H1 (cell line): Measurements from ENCODE around the gene TTC22. TPM values are rescaled to one million over a fixed set of nuclear protein-coding genes. Genes with fewer than 3 reads are reported as not detected.

Experiments
- CTCF ChIA-PET: fragments of 300-600 bp; sonication (Branson Sonifier 250); formaldehyde crosslinking; loops from one replicate; lab custom pipeline; 2021; ENCODE audit not compliant: partially characterized antibody; lab: Charles Lee
- POLR2A ChIA-PET: fragments of 300-600 bp; sonication (Branson Sonifier 250); formaldehyde crosslinking; loops from one replicate; lab custom pipeline; 2021; ENCODE audit warnings: inconsistent platforms; ENCODE audit not compliant: partially characterized antibody; lab: Charles Lee
- DNase-seq, 2 experiments: peaks; one replicate each; pipeline versions ENCODE4 v3.0.0 to v3.0.0-alpha.2; 2010 to 2022; ENCODE audit warnings: low spot score in 2 of 2, low read depth in 1 of 2, mixed read lengths in 1 of 2
- FAIRE-seq: peaks from 2 replicates; lab custom pipeline; 2011; peaks lifted over from hg19 to GRCh38; lab: Jason Lieb, UNC
- H2AFZ ChIP-seq: 2 replicates; pipeline ENCODE4 v1.8.1; 2012; ENCODE audit warnings: low read length, inconsistent platforms
- H2AK5ac ChIP-seq: 2 replicates; pipeline ENCODE4 v1.6.1; 2013; ENCODE audit warnings: low read depth, low read length
- H2BK120ac ChIP-seq: replicated peaks from 2 replicates; pipeline ENCODE3; 2013; ENCODE audit warnings: low read depth, low read length, inconsistent platforms
- H2BK12ac ChIP-seq: 2 replicates; pipeline ENCODE4 v1.6.1; 2013; ENCODE audit warnings: low read depth, low read length
- H2BK15ac ChIP-seq: 2 replicates; pipeline ENCODE4 v1.6.1; 2013; ENCODE audit warnings: low read length
- H2BK20ac ChIP-seq: 2 replicates; pipeline ENCODE4 v1.6.1; 2013; ENCODE audit warnings: low read length
- H2BK5ac ChIP-seq: 2 replicates; pipeline ENCODE4 v1.6.1; 2013; ENCODE audit warnings: low read depth, low read length
- H3K14ac ChIP-seq: 2 replicates; pipeline ENCODE4 v1.6.1; 2013; ENCODE audit warnings: inconsistent platforms; ENCODE audit not compliant: insufficient read length
- H3K18ac ChIP-seq: 2 replicates; pipeline ENCODE4 v1.6.1; 2013; ENCODE audit warnings: low read length; ENCODE audit errors: extremely low read depth
- H3K23ac ChIP-seq: 2 replicates; pipeline ENCODE4 v1.6.1; 2013; ENCODE audit warnings: inconsistent platforms; ENCODE audit not compliant: insufficient read length
- H3K23me2 ChIP-seq: 2 replicates; pipeline ENCODE4 v1.6.1; 2013; ENCODE audit warnings: low read depth, low read length
- H3K27ac ChIP-seq: 2 replicates; pipeline ENCODE4 v1.6.1; 2011; ENCODE audit warnings: low read depth, low read length, inconsistent platforms
- H3K27me3 ChIP-seq, 4 experiments: replicated peaks in 1 of 4; 1 replicate in 1 of 4; 2 replicates in 3 of 4; pipeline versions ENCODE4 v1.6.1 to v1.8.1; 2011 to 2013; ENCODE audit warnings: low read length in 3 of 4, mild to moderate bottlenecking in 3 of 4, inconsistent platforms in 2 of 4, mixed read lengths in 2 of 4, moderate library complexity in 1 of 4; ENCODE audit not compliant: control insufficient read depth in 3 of 4, insufficient read depth in 3 of 4; ENCODE audit errors: extremely low read depth in 1 of 4
- H3K36me3 ChIP-seq, 4 experiments: 2 replicates each; pipeline versions ENCODE4 v1.6.1 to v1.8.1; 2011 to 2013; ENCODE audit warnings: mild to moderate bottlenecking in 4 of 4, low read length in 3 of 4, moderate library complexity in 2 of 4, control low read depth in 1 of 4, inconsistent platforms in 1 of 4; ENCODE audit not compliant: insufficient read depth in 4 of 4, control insufficient read depth in 2 of 4
- H3K4ac ChIP-seq: replicated peaks from 2 replicates; pipeline ENCODE3; 2013; ENCODE audit warnings: low read length, low read depth, mixed read lengths, inconsistent platforms; ENCODE audit not compliant: insufficient read length
- H3K4me1 ChIP-seq, 4 experiments: replicated peaks in 1 of 4; 1 replicate in 1 of 4; 2 replicates in 3 of 4; pipeline versions ENCODE4 v1.6.1 to v1.8.1; 2011 to 2013; ENCODE audit warnings: low read length in 3 of 4, inconsistent platforms in 2 of 4, mixed read lengths in 1 of 4; ENCODE audit not compliant: insufficient read depth in 4 of 4, control insufficient read depth in 3 of 4
- H3K4me2 ChIP-seq, 2 experiments: 2 replicates each; pipeline versions ENCODE4 v1.6.1 to v1.8.1; 2011 to 2013; ENCODE audit warnings: low read depth in 2 of 2, low read length in 2 of 2, control low read depth in 1 of 2, inconsistent platforms in 1 of 2, mild to moderate bottlenecking in 1 of 2; ENCODE audit not compliant: insufficient read depth in 1 of 2
- H3K4me3 ChIP-seq, 4 experiments: fragments of 200-600, 300-600 bp in 1 of 4; sonication (generic), shearing (Covaris generic), sonication (Bioruptor Twin) in 1 of 4; 2 replicates each; pipeline versions ENCODE4 v1.5.1 to v1.8.1; 2011 to 2016; ENCODE audit warnings: low read length in 4 of 4, low read depth in 3 of 4, control low read depth in 2 of 4, inconsistent platforms in 2 of 4, mild to moderate bottlenecking in 2 of 4, mixed read lengths in 1 of 4, moderate library complexity in 1 of 4; ENCODE audit not compliant: insufficient read depth in 2 of 4; ENCODE audit errors: extremely low read depth in 1 of 4
- H3K56ac ChIP-seq: replicated peaks from 2 replicates; pipeline ENCODE3; 2013; ENCODE audit warnings: low read depth, mild to moderate bottlenecking, mixed read lengths, low read length, inconsistent platforms; ENCODE audit not compliant: insufficient read length
- H3K79me1 ChIP-seq: 2 replicates; pipeline ENCODE4 v1.6.1; 2013; ENCODE audit warnings: low read depth, low read length, control low read depth
- H3K79me2 ChIP-seq, 2 experiments: 2 replicates each; pipeline versions ENCODE4 v1.6.1 to v1.8.1; 2012 to 2013; ENCODE audit warnings: low read length in 2 of 2, mild to moderate bottlenecking in 2 of 2, inconsistent platforms in 1 of 2; ENCODE audit not compliant: insufficient read depth in 2 of 2, control insufficient read depth in 1 of 2
- H3K9ac ChIP-seq, 4 experiments: replicated peaks in 1 of 4; 1 replicate in 1 of 4; 2 replicates in 3 of 4; pipeline versions ENCODE4 v1.6.1 to v1.8.1; 2011 to 2013; ENCODE audit warnings: low read depth in 3 of 4, low read length in 3 of 4, control low read depth in 2 of 4, mild to moderate bottlenecking in 2 of 4, moderate library complexity in 2 of 4, inconsistent platforms in 1 of 4; ENCODE audit errors: extremely low read depth in 1 of 4
- H3K9me3 ChIP-seq, 2 experiments: 2 replicates each; pipeline versions ENCODE4 v1.6.1 to v1.8.1; 2012 to 2013; ENCODE audit warnings: mild to moderate bottlenecking in 2 of 2, moderate library complexity in 2 of 2, control low read depth in 1 of 2, inconsistent platforms in 1 of 2, low read depth in 1 of 2, low read length in 1 of 2, mixed read lengths in 1 of 2; ENCODE audit not compliant: insufficient read depth in 2 of 2
- H4K20me1 ChIP-seq, 2 experiments: replicated peaks in 1 of 2; 2 replicates each; pipeline versions ENCODE3 to v1.8.1; 2011 to 2013; ENCODE audit warnings: inconsistent platforms in 2 of 2, low read length in 2 of 2, mild to moderate bottlenecking in 1 of 2; ENCODE audit not compliant: insufficient read depth in 2 of 2, control insufficient read depth in 1 of 2
- H4K5ac ChIP-seq: 2 replicates; pipeline ENCODE4 v1.6.1; 2013; ENCODE audit warnings: low read length, low read depth, mixed read lengths, inconsistent platforms; ENCODE audit not compliant: insufficient read length
- H4K8ac ChIP-seq: 2 replicates; pipeline ENCODE4 v1.8.0; 2013; ENCODE audit warnings: mild to moderate bottlenecking, moderate library complexity, low read length, inconsistent platforms; ENCODE audit not compliant: insufficient read depth; ENCODE audit errors: extremely low read depth
- H4K91ac ChIP-seq: replicated peaks from 2 replicates; pipeline ENCODE3; 2013; ENCODE audit warnings: low read length, mixed read lengths, inconsistent platforms; ENCODE audit not compliant: insufficient read length
- CBX5 ChIP-seq: fragments of 300-800, 300-1000 bp; sonication (generic); IDR thresholded peaks from 2 replicates; pipeline ENCODE4 v1.7.1; 2016; ENCODE audit warnings: antibody characterized with exemption, low read length, low read depth
- CHD2 ChIP-seq: IDR thresholded peaks from 2 replicates; pipeline ENCODE4 v1.6.1; 2012; ENCODE audit warnings: low read length, improper control_type of control experiment
- GTF2F1 ChIP-seq: IDR thresholded peaks from 2 replicates; pipeline ENCODE4 v1.6.1; 2012; ENCODE audit warnings: low read depth, low read length, improper control_type of control experiment, borderline replicate concordance
- KDM1A ChIP-seq: fragments of 200-600, 300-600 bp; sonication (generic); IDR thresholded peaks from 2 replicates; pipeline ENCODE4 v1.7.1; 2016; ENCODE audit warnings: mild to moderate bottlenecking, low read length, borderline replicate concordance
- KDM5A ChIP-seq: fragments of 200-600 bp; IDR thresholded peaks from 2 replicates; pipeline ENCODE4 v1.7.1; 2012; ENCODE audit warnings: mild to moderate bottlenecking, low read length, inconsistent platforms, mixed read lengths
- MAFK ChIP-seq: IDR thresholded peaks from 2 replicates; pipeline ENCODE4 v1.6.1; 2012; ENCODE audit warnings: low read depth, mild to moderate bottlenecking, improper control_type of control experiment, low read length
- RAD21 ChIP-seq, 2 experiments: IDR thresholded peaks in 1 of 2; conservative IDR thresholded peaks in 1 of 2; 2 replicates each; pipeline ENCODE4 v1.6.1; 2011; ENCODE audit warnings: low read depth in 2 of 2, low read length in 2 of 2, improper control_type of control experiment in 1 of 2, inconsistent platforms in 1 of 2, mild to moderate bottlenecking in 1 of 2, moderate library complexity in 1 of 2
- TBP ChIP-seq: IDR thresholded peaks from 2 replicates; pipeline ENCODE4 v1.6.1; 2011; ENCODE audit warnings: low read depth, low read length, improper control_type of control experiment
- YY1 ChIP-seq: IDR thresholded peaks from 2 replicates; pipeline ENCODE4 v1.6.1; 2011; ENCODE audit warnings: low read depth, mild to moderate bottlenecking, low read length
- WGBS, 2 experiments: shearing (Covaris generic) in 1 of 2; methylation state at CpG; one replicate each; pipeline versions ENCODE4 v1.1.6 to v1.1.7; 2013 to 2015; ENCODE audit warnings: low lambda C conversion rate in 2 of 2, mixed read lengths in 2 of 2, inconsistent platforms in 1 of 2, low coverage in 1 of 2, missing lambda C conversion rate in 1 of 2; ENCODE audit not compliant: insufficient replicate concordance in 2 of 2, insufficient coverage in 1 of 2, insufficient read length in 1 of 2; ENCODE audit errors: extremely low coverage in 1 of 2, missing lambda C conversion rate in 1 of 2; 5-methylcytosine and 5-hydroxymethylcytosine counted together
- polyA plus RNA-seq, 7 experiments: library from polyadenylated mRNA; depleted of rRNA in 3 of 7; stranded (reverse) in 5 of 7; unstranded in 2 of 7; fragments of >200 nt in 5 of 7; fragments of 200-250 nt in 2 of 7; gene quantifications; 1 replicate in 5 of 7; 2 replicates in 1 of 7; 4 replicates in 1 of 7; pipeline versions ENCODE4 v1.2.1 to v1.2.3, GENCODE V29; 2011 to 2013; ENCODE audit warnings: missing spikeins in 2 of 7, mixed read lengths in 2 of 7
- total RNA-seq: library from RNA; stranded (reverse); fragmentation: NEBNext Ultra II Directional; extraction: Animal tissue kit (Norgen Biotek cat#: 25700); gene quantifications from 2 replicates; pipeline ENCODE4 v1.2.1, GENCODE V29; 2021
- TF ChIP-seq, protein P1 (sequence below): IDR thresholded peaks from 2 replicates; pipeline ENCODE4 v1.6.1; 2011; ENCODE audit warnings: low read depth, mild to moderate bottlenecking, low read length; ENCODE audit not compliant: insufficient read depth

TTC22 gene
- total and polyA plus RNA-seq, 2 of the 8 experiments (the other 6 are each of a cell fraction or from before 2014, with no cell fraction given) = 1.00 to 1.6 TPM

DNA sequence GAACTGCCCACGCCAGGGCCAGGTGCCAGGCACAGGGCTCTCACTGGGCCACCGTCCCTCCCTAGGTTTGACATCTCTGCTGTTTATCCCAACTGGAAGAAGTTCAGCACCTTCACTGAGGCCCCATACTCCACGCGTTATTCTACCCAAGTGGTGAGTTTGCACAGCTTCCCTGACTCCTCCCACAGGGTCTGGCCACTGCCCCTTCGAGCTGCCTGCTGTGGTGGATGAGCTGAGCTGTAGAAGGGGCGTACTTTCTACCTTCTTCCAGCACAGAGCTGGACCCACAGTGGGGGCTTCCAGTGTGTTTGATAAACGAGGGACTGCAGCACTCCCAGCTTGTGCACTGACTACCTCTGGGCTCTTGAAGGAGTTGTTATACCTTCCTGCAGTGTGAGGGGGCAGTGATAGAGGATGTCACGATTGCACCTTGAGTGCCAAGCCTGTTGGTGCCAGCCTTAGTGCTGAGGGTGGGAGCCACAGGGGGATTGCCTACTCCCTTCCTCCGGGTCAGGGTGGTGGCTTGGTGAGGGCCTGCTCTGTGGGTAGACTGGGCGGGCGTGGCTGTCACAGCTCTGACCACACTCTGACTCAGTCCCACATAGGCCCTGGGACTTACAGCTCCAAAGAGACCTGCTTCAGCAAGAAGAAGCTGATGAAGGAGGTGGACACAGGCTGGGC is 5.9 kb upstream of the TTC22 start:
- Histone ChIP-seq H3K56ac (no peak overlapping the region), H4K5ac (no peak overlapping the region), H3K4me1 (0 out of 7 replicates have a peak, but pooled peaks cover 0 to 3% (median under 1%) of the 10 kb centered on the region in 4 experiments), H3K27me3 (no peaks in the 10 kb centered on the region; a peak in 1 of 7 replicates), H3K23ac (no peak overlapping the region), H4K8ac (no peak overlapping the region), H3K4me2 (no peak overlapping the region), H2BK20ac (no peak overlapping the region), H3K4me3 (no peak overlapping the region), H3K18ac (no peak overlapping the region), H2BK15ac (no peak overlapping the region), H3K9ac (no peak overlapping the region), H4K91ac (no peak overlapping the region), H2BK12ac (peak overlapping the region; percentile 60; the same call in 1 of the 2 replicates), H3K9me3 (no peaks in the 10 kb centered on the region), H3K23me2 (no peaks in the 10 kb centered on the region), H2BK120ac (no peak overlapping the region), H3K36me3 (no peaks in the 10 kb centered on the region), H3K27ac (no peak overlapping the region), H3K14ac (no peak overlapping the region), H2AK5ac (no peak overlapping the region), H3K4ac (no peak overlapping the region), H2BK5ac (no peak overlapping the region), H3K79me2 (no peaks in the 10 kb centered on the region), H4K20me1 (no peaks in the 10 kb centered on the region), H3K79me1 (no peaks in the 10 kb centered on the region), H2AFZ (no peak overlapping the region)
- ChIA-PET CTCF (interaction anchor here (0.7 to 5.4 kb wide), 13 partner anchors 8 to 228 kb away, joined by 3 to 80 read pairs (median 4); no protein-coding TSS in a partner anchor), POLR2A (interaction anchor here (1.2 kb wide), 1 partner anchor 8 kb away, joined by 3 read pairs; no protein-coding TSS in a partner anchor)
- DNase-seq (peak in 1 of 2 experiments; percentile 38), FAIRE-seq (no peak)
- no peak for TF ChIP-seq GTF2F1
- TF ChIP-seq KDM1A = no peak
- TF ChIP-seq TBP = no peak
- TF ChIP-seq YY1 = no peak
- no peak for TF ChIP-seq RAD21 (IDR thresholded peaks at IDR 0.05 in 1 of 2, conservative IDR thresholded peaks at IDR 0.05 in 1 of 2; ENCODE audit: low read depth in 2 of 2, low read length in 2 of 2)
- TF ChIP-seq CBX5 = no peak
- no peak for TF ChIP-seq MAFK
- TF ChIP-seq, protein P1, sequence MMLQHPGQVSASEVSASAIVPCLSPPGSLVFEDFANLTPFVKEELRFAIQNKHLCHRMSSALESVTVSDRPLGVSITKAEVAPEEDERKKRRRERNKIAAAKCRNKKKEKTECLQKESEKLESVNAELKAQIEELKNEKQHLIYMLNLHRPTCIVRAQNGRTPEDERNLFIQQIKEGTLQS = no peak
- TF ChIP-seq KDM5A = no peak
- no peak for TF ChIP-seq CHD2
- 83% methylated on average over 11 of the region's 11 CpGs; no CpG with 5 or more reads in 1 of the 2 experiments for WGBS, 2 experiments
